Keratinocyte (primary cell): ENCODE results near the gene XCR1. TPM values are rescaled to one million over a fixed set of nuclear protein-coding genes. Genes with fewer than 3 reads are reported as not detected.
"Not testable (repeated sequence)": the region's sequence is repeated elsewhere in the genome, so short reads cannot be mapped to it uniquely, and the experiment has no call there.

Source experiments
- DNase-seq: peaks from one replicate; pipeline ENCODE4 v3.0.0-alpha.2; 2011; ENCODE audit warnings: low read depth, missing footprints, low spot score
- FAIRE-seq: peaks from 2 replicates; lab custom pipeline; 2011; peaks lifted over from hg19 to GRCh38; lab: Jason Lieb, UNC
- H2AFZ ChIP-seq: 2 replicates; pipeline ENCODE4 v1.6.0; 2012; ENCODE audit warnings: low read length, control low read depth, inconsistent platforms; ENCODE audit not compliant: control insufficient read depth
- H3K27ac ChIP-seq: 2 replicates; pipeline ENCODE4 v1.5.1; 2011; ENCODE audit warnings: low read length; ENCODE audit not compliant: control insufficient read depth, insufficient read depth
- H3K27me3 ChIP-seq: 3 replicates; pipeline ENCODE4 v1.6.0; 2011; ENCODE audit warnings: low read length; ENCODE audit not compliant: control insufficient read depth, insufficient read depth; ENCODE audit errors: extremely low read depth
- H3K36me3 ChIP-seq, 2 experiments: 2 replicates in 1 of 2; 3 replicates in 1 of 2; pipeline ENCODE4 v1.5.1; 2011; ENCODE audit warnings: low read length in 2 of 2, mild to moderate bottlenecking in 1 of 2; ENCODE audit not compliant: control insufficient read depth in 2 of 2, insufficient read depth in 2 of 2; ENCODE audit errors: extremely low read depth in 1 of 2
- H3K4me1 ChIP-seq: 3 replicates; pipeline ENCODE4 v1.5.1; 2011; ENCODE audit warnings: low read length; ENCODE audit not compliant: control insufficient read depth, insufficient read depth; ENCODE audit errors: extremely low read depth
- H3K4me2 ChIP-seq: 3 replicates; pipeline ENCODE4 v1.6.0; 2011; ENCODE audit warnings: low read depth, low read length; ENCODE audit not compliant: control insufficient read depth, insufficient read depth; ENCODE audit errors: extremely low read depth
- H3K4me3 ChIP-seq, 3 experiments: fragments of 200-600 bp in 1 of 3; sonication (generic) in 1 of 3; 2 replicates in 2 of 3; 3 replicates in 1 of 3; pipeline ENCODE4 v1.5.1; 2011 to 2016; ENCODE audit warnings: low read length in 3 of 3, mild to moderate bottlenecking in 3 of 3, control low read depth in 2 of 3, inconsistent platforms in 1 of 3, low read depth in 1 of 3, mixed read lengths in 1 of 3, mixed run types in 1 of 3, moderate library complexity in 1 of 3; ENCODE audit not compliant: control insufficient read depth in 2 of 3, insufficient read depth in 2 of 3; ENCODE audit errors: extremely low read depth in 1 of 3
- H3K79me2 ChIP-seq: 2 replicates; pipeline ENCODE4 v1.6.0; 2012; ENCODE audit warnings: low read length; ENCODE audit not compliant: control insufficient read depth, insufficient read depth
- H3K9ac ChIP-seq: 3 replicates; pipeline ENCODE4 v1.6.0; 2011; ENCODE audit warnings: low read length; ENCODE audit not compliant: control insufficient read depth, insufficient read depth; ENCODE audit errors: extremely low read depth
- H3K9me1 ChIP-seq: 3 replicates; pipeline ENCODE4 v1.6.0; 2011; ENCODE audit warnings: low read length; ENCODE audit not compliant: control insufficient read depth, insufficient read depth; ENCODE audit errors: extremely low read depth
- H3K9me3 ChIP-seq: 2 replicates; pipeline ENCODE4 v1.5.1; 2012; ENCODE audit warnings: low read depth, low read length; ENCODE audit not compliant: control insufficient read depth
- H4K20me1 ChIP-seq: 3 replicates; pipeline ENCODE4 v1.6.0; 2011; ENCODE audit warnings: low read length; ENCODE audit not compliant: control insufficient read depth, insufficient read depth; ENCODE audit errors: extremely low read depth
- EZH2 ChIP-seq: IDR thresholded peaks from one replicate; pipeline ENCODE4 v1.6.1; 2012; ENCODE audit warnings: inconsistent platforms, mild to moderate bottlenecking, low read length, moderate library complexity
- dilution Hi-C: fragments of 300-500 bp; cut with MboI; formaldehyde crosslinking; loops from one replicate; pipeline ENCODE4 v1.7.0; 2020; ENCODE audit warnings: low sequenced_read_pairs; ENCODE audit not compliant: extremely low pct_ligation_motif_present
- polyA plus RNA-seq, 5 experiments: library from polyadenylated mRNA; depleted of rRNA in 3 of 5; stranded (reverse) in 3 of 5; stranded (forward) in 1 of 5; unstranded in 1 of 5; fragments of >200 nt; gene quantifications; 1 replicate in 1 of 5; 2 replicates in 3 of 5; 3 replicates in 1 of 5; pipeline versions ENCODE4 v1.2.1 to v1.2.3, GENCODE V29; 2011 to 2012; ENCODE audit warnings: missing spikeins in 2 of 5, low read depth in 1 of 5, low replicate concordance in 1 of 5
- TF ChIP-seq, protein P1 (sequence below), 3 experiments: IDR thresholded peaks in 1 of 3; conservative IDR thresholded peaks in 1 of 3; optimal IDR thresholded peaks in 1 of 3; 2 replicates in 2 of 3; 3 replicates in 1 of 3; pipeline versions ENCODE3 to v1.5.1; 2011; ENCODE audit warnings: low read length in 3 of 3, mild to moderate bottlenecking in 3 of 3, moderate library complexity in 2 of 3, control low read depth in 1 of 3, inconsistent platforms in 1 of 3; ENCODE audit not compliant: insufficient read depth in 2 of 3; ENCODE audit errors: extremely low read depth in 1 of 3

Gene XCR1
- polyA plus RNA-seq, 1 donor (not counting 4 experiments of a cell fraction or from before 2014, with no cell fraction given) = 0.01 TPM

DNA sequence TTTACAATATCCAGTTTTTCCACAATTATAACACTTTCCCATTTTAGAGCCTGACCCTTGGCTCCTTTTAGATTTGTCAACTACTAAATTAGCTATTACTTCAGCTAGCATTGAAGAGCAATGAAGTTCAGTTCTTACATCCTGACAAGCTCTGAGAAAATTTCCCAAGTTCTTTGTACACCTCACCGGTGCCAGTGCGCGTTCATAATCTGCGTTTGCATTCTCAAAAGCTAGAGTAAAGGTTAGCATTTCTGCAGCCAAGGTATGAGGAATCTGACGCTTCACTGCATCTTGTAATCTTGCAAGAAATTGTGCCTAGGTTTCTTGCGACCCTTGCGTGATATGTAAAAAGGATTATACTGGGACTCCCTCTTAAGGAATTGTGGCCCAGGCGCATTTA is 25.2 kb upstream of the XCR1 start:
- no peak overlapping the region for H2AFZ ChIP-seq
- H3K9me1 ChIP-seq = no peaks in the 10 kb centered on the region
- no peak for FAIRE-seq
- H3K36me3 ChIP-seq = no peaks in the 10 kb centered on the region
- no peaks in the 10 kb centered on the region for H3K79me2 ChIP-seq
- no peaks in the 10 kb centered on the region for H3K9me3 ChIP-seq
- H4K20me1 ChIP-seq = no peaks in the 10 kb centered on the region
- no peak overlapping the region for H3K27ac ChIP-seq
- H3K27me3 ChIP-seq = peaks cover 13% of the 10 kb centered on the region
- no peak for DNase-seq
- no peak overlapping the region for H3K4me2 ChIP-seq
- dilution Hi-C loops = no loop called here
- H3K9ac ChIP-seq = no peak overlapping the region
- H3K4me3 ChIP-seq = no peak overlapping the region
- peaks cover 9% of the 10 kb centered on the region for H3K4me1 ChIP-seq
- TF ChIP-seq EZH2 = no peak
- TF ChIP-seq, protein P1, sequence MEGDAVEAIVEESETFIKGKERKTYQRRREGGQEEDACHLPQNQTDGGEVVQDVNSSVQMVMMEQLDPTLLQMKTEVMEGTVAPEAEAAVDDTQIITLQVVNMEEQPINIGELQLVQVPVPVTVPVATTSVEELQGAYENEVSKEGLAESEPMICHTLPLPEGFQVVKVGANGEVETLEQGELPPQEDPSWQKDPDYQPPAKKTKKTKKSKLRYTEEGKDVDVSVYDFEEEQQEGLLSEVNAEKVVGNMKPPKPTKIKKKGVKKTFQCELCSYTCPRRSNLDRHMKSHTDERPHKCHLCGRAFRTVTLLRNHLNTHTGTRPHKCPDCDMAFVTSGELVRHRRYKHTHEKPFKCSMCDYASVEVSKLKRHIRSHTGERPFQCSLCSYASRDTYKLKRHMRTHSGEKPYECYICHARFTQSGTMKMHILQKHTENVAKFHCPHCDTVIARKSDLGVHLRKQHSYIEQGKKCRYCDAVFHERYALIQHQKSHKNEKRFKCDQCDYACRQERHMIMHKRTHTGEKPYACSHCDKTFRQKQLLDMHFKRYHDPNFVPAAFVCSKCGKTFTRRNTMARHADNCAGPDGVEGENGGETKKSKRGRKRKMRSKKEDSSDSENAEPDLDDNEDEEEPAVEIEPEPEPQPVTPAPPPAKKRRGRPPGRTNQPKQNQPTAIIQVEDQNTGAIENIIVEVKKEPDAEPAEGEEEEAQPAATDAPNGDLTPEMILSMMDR (optimal IDR thresholded peaks at IDR 0.05 in 1 of 3, IDR thresholded peaks at IDR 0.05 in 1 of 3, conservative IDR thresholded peaks at IDR 0.05 in 1 of 3; ENCODE audit: extremely low read depth in 1 of 3, insufficient read depth in 2 of 3, low read length in 3 of 3) = no peak

DNA sequence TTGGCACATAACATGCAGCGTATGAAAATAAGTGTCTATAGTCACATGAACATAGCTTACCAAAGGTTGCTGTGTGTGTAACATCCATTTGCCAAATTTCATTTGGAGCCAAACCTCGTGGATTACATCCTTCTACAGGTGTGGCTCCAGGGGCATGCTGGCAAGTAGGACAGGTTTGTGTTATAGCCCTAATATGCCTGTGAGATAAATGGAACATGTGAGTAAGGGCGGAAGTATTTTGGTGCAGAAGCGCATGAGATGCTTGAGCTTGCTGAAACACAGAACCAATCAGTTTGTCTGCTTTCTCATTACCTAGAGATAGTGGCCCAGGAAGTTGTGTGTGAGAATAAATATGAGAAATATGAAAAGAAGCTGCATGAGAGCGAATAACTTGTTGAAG is 21.8 kb upstream of the XCR1 start:
- TF ChIP-seq, protein P1 (optimal IDR thresholded peaks at IDR 0.05 in 1 of 3, IDR thresholded peaks at IDR 0.05 in 1 of 3, conservative IDR thresholded peaks at IDR 0.05 in 1 of 3; ENCODE audit: extremely low read depth in 1 of 3, insufficient read depth in 2 of 3, low read length in 3 of 3) = no peak
- no peak for TF ChIP-seq EZH2
- H3K4me2 ChIP-seq = peak overlapping the region; percentile 17
- no peak overlapping the region for H3K4me3 ChIP-seq
- no peaks in the 10 kb centered on the region for H4K20me1 ChIP-seq
- dilution Hi-C loops = no loop called here
- H2AFZ ChIP-seq = peak overlapping the region; percentile 32
- no peaks in the 10 kb centered on the region for H3K9me3 ChIP-seq
- H3K27me3 ChIP-seq = no peaks in the 10 kb centered on the region
- DNase-seq = peak; percentile 21
- no peaks in the 10 kb centered on the region for H3K79me2 ChIP-seq
- FAIRE-seq = peak; percentile 69
- no peaks in the 10 kb centered on the region for H3K9me1 ChIP-seq
- no peaks in the 10 kb centered on the region for H3K36me3 ChIP-seq
- H3K27ac ChIP-seq = no peak overlapping the region
- H3K9ac ChIP-seq = no peak overlapping the region
- H3K4me1 ChIP-seq = peaks cover 12% of the 10 kb centered on the region

DNA sequence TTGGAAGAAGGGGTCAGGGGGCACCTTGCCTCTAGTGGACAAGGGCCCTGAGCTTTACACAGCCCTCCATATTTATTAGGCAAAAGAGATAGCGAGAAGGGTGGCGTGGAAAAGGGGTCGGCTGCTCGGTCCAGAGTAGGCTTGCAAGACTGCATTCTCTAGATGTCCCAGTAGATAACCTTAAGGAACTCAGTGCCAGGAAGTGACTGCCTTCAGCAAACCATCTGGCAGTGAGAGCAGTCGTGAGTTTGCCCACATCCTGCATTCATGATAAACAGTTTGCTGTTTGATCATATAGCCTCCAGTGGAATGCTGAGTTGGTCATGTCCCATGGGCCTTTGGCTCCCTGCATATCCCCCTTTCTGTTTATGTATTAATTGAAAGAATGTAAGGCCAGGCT is 18.9 kb upstream of the XCR1 start:
- H3K9me3 ChIP-seq, H3K36me3 ChIP-seq, H3K4me2 ChIP-seq, DNase-seq, FAIRE-seq, dilution Hi-C loops, H3K27ac ChIP-seq, H3K27me3 ChIP-seq, H3K4me3 ChIP-seq, H3K9me1 ChIP-seq, H4K20me1 ChIP-seq, H3K79me2 ChIP-seq, H3K9ac ChIP-seq, H2AFZ ChIP-seq: not testable (repeated sequence)
- peaks cover 12% of the 10 kb centered on the region for H3K4me1 ChIP-seq
